Skeletal muscle satellite cell (primary cell): Measurements from ENCODE around the gene FABP7.
A peak's percentile ranks its signal among the peaks of the same experiment; 100 is the strongest.

Experiments used
- H3K27me3 ChIP-seq: 2 replicates; pipeline ENCODE4 v1.7.0; 2013; ENCODE audit warnings: low read length; ENCODE audit not compliant: control insufficient read depth, insufficient read depth
- H3K36me3 ChIP-seq: 2 replicates; pipeline ENCODE4 v1.7.0; 2013; ENCODE audit warnings: mild to moderate bottlenecking, control low read depth, low read length; ENCODE audit not compliant: insufficient read depth
- H3K4me1 ChIP-seq: 2 replicates; pipeline ENCODE4 v1.7.0; 2013; ENCODE audit warnings: low read length; ENCODE audit not compliant: control insufficient read depth, insufficient read depth
- H3K4me2 ChIP-seq: 2 replicates; pipeline ENCODE4 v1.7.0; 2013; ENCODE audit warnings: mild to moderate bottlenecking, low read length
- H3K4me3 ChIP-seq: 2 replicates; pipeline ENCODE4 v1.7.0; 2013; ENCODE audit warnings: low read length
- H3K9ac ChIP-seq: 2 replicates; pipeline ENCODE4 v1.7.0; 2013; ENCODE audit warnings: mild to moderate bottlenecking, low read depth, low read length, moderate library complexity
- H3K9me3 ChIP-seq: replicated peaks from 2 replicates; pipeline ENCODE4 v1.7.0; 2013; ENCODE audit warnings: mild to moderate bottlenecking, control low read depth, low read length

FABP7 gene

GRCh38 chr6:122788208-122788607, 8.7 kb downstream of the FABP7 start:
- peak overlapping the region; percentile 89 for H3K4me2 ChIP-seq
- peaks cover 20% of the 10 kb centered on the region for H3K4me1 ChIP-seq
- H3K27me3 ChIP-seq, result no peaks in the 10 kb centered on the region
- no peaks in the 10 kb centered on the region for H3K36me3 ChIP-seq
- H3K9me3 ChIP-seq, result no peaks in the 10 kb centered on the region
- H3K4me3 ChIP-seq, result peak overlapping the region; percentile 77
- H3K9ac ChIP-seq, result peak overlapping the region; percentile 85

- H3K4me3 ChIP-seq, result peak overlapping the region; percentile 77
- H3K27me3 ChIP-seq, result no peaks in the 10 kb centered on the region
Observed at GRCh38 chr6:122788663-122789181, 9.2 kb downstream of the FABP7 start.

GRCh38 chr6:122789182-122790027, 9.9 kb downstream of the FABP7 start, which contains the start of gene SMPDL3A:
Gene SMPDL3A (plus strand): TSS chr6:122789258. CDS start chr6:122789347, 89 bp downstream.
- Histone ChIP-seq H3K9me3 (no peaks in the 10 kb centered on the region), H3K4me1 (peaks cover 20% of the 10 kb centered on the region), H3K4me3 (peak within 1 kb of the TSS; percentile 77), H3K36me3 (no peaks in the 10 kb centered on the region), H3K4me2 (peak within 1 kb of the TSS; percentile 89), H3K9ac (peak within 1 kb of the TSS; percentile 85), H3K27me3 (no peaks in the 10 kb centered on the region)

More at GRCh38 chr6:122788663-122789181, 9.2 kb downstream of the FABP7 start:
- peak overlapping the region; percentile 85 for H3K9ac ChIP-seq
- no peaks in the 10 kb centered on the region for H3K9me3 ChIP-seq
- H3K36me3 ChIP-seq, result no peaks in the 10 kb centered on the region
- peaks cover 20% of the 10 kb centered on the region for H3K4me1 ChIP-seq
- peak overlapping the region; percentile 89 for H3K4me2 ChIP-seq

- H3K4me3 ChIP-seq, result peak overlapping the region; percentile 77
- peaks cover 20% of the 10 kb centered on the region for H3K4me1 ChIP-seq
- peak overlapping the region; percentile 85 for H3K9ac ChIP-seq
- no peaks in the 10 kb centered on the region for H3K9me3 ChIP-seq
- H3K4me2 ChIP-seq, result peak overlapping the region; percentile 89
- no peaks in the 10 kb centered on the region for H3K27me3 ChIP-seq
- H3K36me3 ChIP-seq, result no peaks in the 10 kb centered on the region
Observed at GRCh38 chr6:122790028-122790422, 10.5 kb downstream of the FABP7 start.

GRCh38 chr6:122790423-122791309, 11.2 kb downstream of the FABP7 start:
- no peaks in the 10 kb centered on the region for H3K9me3 ChIP-seq
- H3K9ac ChIP-seq, result peak overlapping the region; percentile 85
- H3K4me3 ChIP-seq, result peak overlapping the region; percentile 77
- H3K27me3 ChIP-seq, result no peaks in the 10 kb centered on the region
- H3K36me3 ChIP-seq, result no peaks in the 10 kb centered on the region
- H3K4me2 ChIP-seq, result peak overlapping the region; percentile 89
- peaks cover 20% of the 10 kb centered on the region for H3K4me1 ChIP-seq

GRCh38 chr6:122791310-122791679, 11.8 kb downstream of the FABP7 start:
- Histone ChIP-seq H3K27me3 (no peaks in the 10 kb centered on the region), H3K4me1 (peaks cover 20% of the 10 kb centered on the region), H3K4me3 (no peak overlapping the region), H3K4me2 (peak overlapping the region; percentile 89), H3K9me3 (no peaks in the 10 kb centered on the region), H3K36me3 (no peaks in the 10 kb centered on the region), H3K9ac (no peak overlapping the region)

GRCh38 chr6:122792766-122793165, 13.2 kb downstream of the FABP7 start:
- Histone ChIP-seq H3K9me3 (no peaks in the 10 kb centered on the region), H3K4me3 (no peak overlapping the region), H3K4me1 (peaks cover 26% of the 10 kb centered on the region), H3K4me2 (no peak overlapping the region), H3K27me3 (no peaks in the 10 kb centered on the region), H3K36me3 (no peaks in the 10 kb centered on the region), H3K9ac (no peak overlapping the region)

GRCh38 chr6:122797537-122797936, 18.0 kb downstream of the FABP7 start:
- peak overlapping the region; percentile 72 for H3K4me2 ChIP-seq
- H3K9ac ChIP-seq, result no peak overlapping the region
- peak overlapping the region; percentile 5 for H3K4me3 ChIP-seq
- no peaks in the 10 kb centered on the region for H3K36me3 ChIP-seq
- H3K9me3 ChIP-seq, result no peaks in the 10 kb centered on the region
- peaks cover 34% of the 10 kb centered on the region for H3K4me1 ChIP-seq
- no peaks in the 10 kb centered on the region for H3K27me3 ChIP-seq

GRCh38 chr6:122798099-122798641, 18.7 kb downstream of the FABP7 start:
- Histone ChIP-seq H3K9ac (no peak overlapping the region), H3K4me3 (peak overlapping the region; percentile 5), H3K27me3 (no peaks in the 10 kb centered on the region), H3K4me1 (peaks cover 34% of the 10 kb centered on the region), H3K36me3 (no peaks in the 10 kb centered on the region), H3K4me2 (peak overlapping the region; percentile 72), H3K9me3 (no peaks in the 10 kb centered on the region)

- peaks cover 39% of the 10 kb centered on the region for H3K4me1 ChIP-seq
- no peak overlapping the region for H3K9ac ChIP-seq
- no peak overlapping the region for H3K4me3 ChIP-seq
- peak overlapping the region; percentile 72 for H3K4me2 ChIP-seq
- H3K36me3 ChIP-seq, result no peaks in the 10 kb centered on the region
- no peaks in the 10 kb centered on the region for H3K27me3 ChIP-seq
- no peaks in the 10 kb centered on the region for H3K9me3 ChIP-seq
Observed at GRCh38 chr6:122799140-122799745, 19.7 kb downstream of the FABP7 start.
